RWPE1 (cell line): ENCODE measurements around the gene CORO7.
A peak's percentile ranks its signal among the peaks of the same experiment; 100 is the strongest.

ENCODE experiments used
- CTCF ChIA-PET: fragments of 350-600 bp; sonication (Branson Sonifier 250); formaldehyde crosslinking; extraction: SDS; loops from one replicate; lab custom pipeline; 2021; lab: Yijun Ruan, JAX
- POLR2A ChIA-PET: fragments of 400-600 bp; formaldehyde crosslinking; extraction: SDS; loops from one replicate; lab custom pipeline; 2020; ENCODE audit warnings: antibody characterized with exemption; ENCODE audit not compliant: low non-redundant PET; lab: Yijun Ruan, JAX
- DNase-seq: peaks from one replicate; pipeline ENCODE4 v3.0.0; 2012; ENCODE audit warnings: low spot score
- H3K27ac ChIP-seq: fragments of 450-650 bp; 2 replicates; pipeline ENCODE4 v1.5.1; 2017
- CTCF ChIP-seq: fragments of 450-650 bp; conservative IDR thresholded peaks from 2 replicates; pipeline ENCODE4 v1.5.1; 2017; ENCODE audit warnings: low read depth, mild to moderate bottlenecking

CORO7 gene

GRCh38 chr16:4416200-4417032 lies at the start of gene CORO7:
CORO7 (minus strand) TSS chr16:4416596; CDS start chr16:4416518, 78 bp downstream.
- no peak for TF ChIP-seq CTCF
- peak within 1 kb of the TSS; percentile 72 for H3K27ac ChIP-seq
- DNase-seq = peak; percentile 93
- POLR2A ChIA-PET = no interaction called here
- CTCF ChIA-PET = interaction anchor here (0.6 to 1.2 kb wide), 4 partner anchors 14 to 232 kb away, joined by 3 to 9 read pairs (median 4); no protein-coding TSS in a partner anchor

GRCh38 chr16:4463522-4464163 lies 47.2 kb upstream of the CORO7 start:
- peak; percentile 65 for DNase-seq
- TF ChIP-seq CTCF = no peak
- H3K27ac ChIP-seq = peak overlapping the region; percentile 69
- CTCF ChIA-PET = interaction anchor here (0.7 to 1.4 kb wide), 3 partner anchors 14 to 122 kb away, joined by 3 to 6 read pairs (median 5); no protein-coding TSS in a partner anchor
- POLR2A ChIA-PET = interaction anchor here (0.5 to 0.8 kb wide), 6 partner anchors 9 to 481 kb away, joined by 3 to 9 read pairs (median 3); partner anchors contain the start of gene NMRAL1

- ChIA-PET CTCF (interaction anchor here (0.5 to 0.7 kb wide), 3 partner anchors 17 to 1423 kb away, joined by 3 to 5 read pairs (median 3); no protein-coding TSS in a partner anchor), POLR2A (interaction anchor here (0.6 kb wide), 1 partner anchor 10 kb away, joined by 4 read pairs; no protein-coding TSS in a partner anchor)
- H3K27ac ChIP-seq = peak overlapping the region; percentile 69
- TF ChIP-seq CTCF = no peak
- peak; percentile 30 for DNase-seq
Measured at GRCh38 chr16:4461250-4462085, 45.1 kb upstream of the CORO7 start.

- DNase-seq = no peak
Measured at GRCh38 chr16:4460936-4461249, 44.5 kb upstream of the CORO7 start.

GRCh38 chr16:4455951-4456350 lies 39.6 kb upstream of the CORO7 start:
- peak overlapping the region; percentile 31 for H3K27ac ChIP-seq
- DNase-seq = no peak
- POLR2A ChIA-PET = no interaction called here
- CTCF ChIA-PET = no interaction called here
- no peak for TF ChIP-seq CTCF

More at GRCh38 chr16:4460936-4461249, 44.5 kb upstream of the CORO7 start:
- no peak for TF ChIP-seq CTCF
- CTCF ChIA-PET = interaction anchor here (0.6 kb wide), 2 partner anchors 17 to 54 kb away, joined by 3 read pairs; no protein-coding TSS in a partner anchor
- POLR2A ChIA-PET = no interaction called here
- H3K27ac ChIP-seq = peak overlapping the region; percentile 69
